GM12874 (cell line): ENCODE data around the gene HOXB8.

Experiments used
- CTCF ChIP-seq: IDR thresholded peaks from 2 replicates; pipeline ENCODE4 v1.5.1; 2011; ENCODE audit warnings: low read depth, mild to moderate bottlenecking, control low read depth, low read length, moderate library complexity; ENCODE audit not compliant: insufficient read depth

Gene HOXB8

DNA sequence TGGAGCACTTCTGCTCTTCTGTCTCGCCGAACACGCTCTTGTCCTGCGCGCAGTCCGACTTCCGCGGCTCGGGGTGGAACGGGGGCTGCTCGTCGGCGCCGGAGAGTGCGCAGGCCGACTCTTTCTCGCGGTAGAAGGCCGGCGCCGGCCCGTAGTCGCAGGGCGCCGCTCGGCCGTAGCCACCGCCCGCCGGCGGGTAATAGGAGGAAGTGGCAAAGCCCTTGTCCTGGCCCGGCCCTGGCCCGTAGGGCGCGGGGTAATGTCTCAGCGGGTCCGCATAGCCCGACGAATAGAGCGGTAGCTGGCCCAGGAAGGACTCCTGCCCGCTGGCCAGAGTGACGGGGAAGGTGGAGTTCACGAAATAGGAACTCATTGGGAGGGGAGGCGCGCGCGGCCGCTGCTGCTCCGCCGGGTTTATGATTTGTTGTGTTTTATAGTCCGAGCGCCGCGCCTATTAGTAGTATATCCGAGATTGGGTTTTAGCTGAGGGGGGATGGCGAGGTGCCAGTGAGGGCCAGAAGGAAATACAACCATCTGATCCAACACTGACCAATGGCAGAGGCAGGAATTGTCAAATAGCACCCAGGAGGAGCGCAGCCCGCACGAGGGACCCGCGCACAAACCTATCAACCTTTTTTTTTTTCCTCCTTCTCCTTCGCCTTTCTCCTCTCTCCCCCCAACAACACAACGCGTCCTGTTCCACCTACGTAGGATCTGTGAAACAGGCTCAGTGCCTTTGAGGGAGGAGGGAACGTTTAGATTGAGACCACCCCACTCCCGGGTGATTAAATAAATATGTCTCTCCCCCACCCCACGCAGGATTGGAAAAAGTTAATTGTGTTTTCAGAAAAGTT is 17.1 kb downstream of the HOXB8 start:
- TF ChIP-seq CTCF: no peak

DNA sequence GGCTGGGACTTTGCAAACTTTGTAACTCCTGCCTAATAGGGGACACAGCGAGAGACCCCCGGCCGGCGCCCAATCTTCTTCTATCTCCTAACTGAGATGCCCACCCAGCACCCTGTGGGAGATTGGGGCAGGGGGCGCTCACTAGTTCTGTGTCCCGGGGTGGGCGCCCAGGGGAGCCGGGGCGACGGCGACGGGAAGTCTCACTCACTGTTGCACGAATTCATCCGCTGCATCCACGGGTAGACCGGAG is 17.6 kb downstream of the HOXB8 start:
- no peak for TF ChIP-seq CTCF

DNA sequence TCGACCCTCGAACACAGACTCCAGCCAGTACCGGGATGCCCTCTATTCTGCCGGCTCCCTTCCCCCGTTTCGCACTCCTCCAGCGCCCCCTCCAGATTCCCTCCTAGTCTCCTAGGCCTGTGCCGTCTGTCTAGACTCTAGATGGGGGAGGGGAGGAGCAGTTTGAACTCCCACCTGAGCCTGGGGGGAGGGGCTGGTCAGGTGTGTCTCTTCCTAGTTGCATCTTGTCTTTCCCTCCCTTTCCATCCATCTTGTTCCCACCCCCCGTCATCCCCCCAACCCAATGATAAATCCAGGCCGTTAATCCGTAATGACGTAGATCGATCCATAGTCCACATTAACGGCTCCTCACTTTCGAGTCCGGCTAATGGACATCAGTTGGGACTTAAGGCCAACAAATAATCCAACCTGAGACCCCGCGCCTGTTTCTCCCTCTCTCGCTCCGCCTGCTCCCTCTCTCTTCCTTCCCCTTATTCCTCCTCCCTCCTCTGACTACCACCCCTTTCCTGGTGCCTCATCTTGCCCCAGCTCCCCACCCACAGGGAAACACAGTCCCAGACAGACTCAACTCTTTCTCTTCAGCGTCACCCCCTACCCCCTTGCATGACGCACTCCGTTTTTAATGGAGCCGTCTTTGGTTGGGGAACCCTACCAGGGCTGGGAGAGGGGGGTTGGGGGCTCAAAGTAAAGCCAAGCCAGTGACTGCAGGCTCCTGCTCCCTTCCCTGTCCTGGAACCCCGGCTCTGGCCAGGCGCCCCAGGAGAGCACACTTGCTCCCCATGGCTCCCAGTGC is 18.2 kb downstream of the HOXB8 start:
- TF ChIP-seq CTCF: no peak

DNA sequence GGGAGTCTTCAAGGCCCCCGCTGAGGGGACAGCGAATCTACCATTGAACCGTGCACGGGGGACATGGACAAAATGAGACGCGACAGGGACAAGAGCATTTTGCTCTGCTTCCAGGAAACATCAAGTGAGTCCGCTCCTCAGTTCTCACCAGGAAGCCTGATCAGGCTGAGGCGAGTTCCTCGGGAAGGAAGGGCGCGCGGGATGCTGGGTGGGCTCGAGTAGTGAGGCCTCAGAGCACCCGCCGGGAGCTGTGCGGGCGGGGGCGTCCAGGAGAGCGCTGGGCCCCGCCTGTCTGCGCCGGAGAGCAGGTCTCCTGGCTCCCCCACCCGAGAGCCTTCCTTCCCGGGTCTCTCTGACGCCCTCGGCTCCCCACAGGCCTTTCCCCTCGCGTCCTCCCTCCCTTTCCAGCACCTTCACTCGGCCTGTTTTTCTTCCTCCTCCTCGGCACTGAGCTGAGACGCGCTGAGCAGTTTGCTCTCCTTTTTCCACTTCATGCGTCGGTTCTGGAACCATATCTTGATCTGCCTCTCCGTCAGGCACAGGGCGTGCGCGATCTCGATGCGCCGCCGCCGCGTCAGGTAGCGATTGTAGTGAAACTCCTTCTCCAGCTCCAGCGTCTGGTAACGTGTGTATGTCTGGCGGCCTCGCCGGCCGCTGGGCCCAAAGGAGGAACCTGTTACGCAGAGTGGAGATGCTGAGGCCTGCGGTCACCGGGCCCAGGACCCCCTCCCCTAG is 18.9 kb downstream of the HOXB8 start:
- no peak for TF ChIP-seq CTCF

- no peak for TF ChIP-seq CTCF
Observed at GRCh38 chr17:48595278-48595999, 19.7 kb downstream of the HOXB8 start.

DNA sequence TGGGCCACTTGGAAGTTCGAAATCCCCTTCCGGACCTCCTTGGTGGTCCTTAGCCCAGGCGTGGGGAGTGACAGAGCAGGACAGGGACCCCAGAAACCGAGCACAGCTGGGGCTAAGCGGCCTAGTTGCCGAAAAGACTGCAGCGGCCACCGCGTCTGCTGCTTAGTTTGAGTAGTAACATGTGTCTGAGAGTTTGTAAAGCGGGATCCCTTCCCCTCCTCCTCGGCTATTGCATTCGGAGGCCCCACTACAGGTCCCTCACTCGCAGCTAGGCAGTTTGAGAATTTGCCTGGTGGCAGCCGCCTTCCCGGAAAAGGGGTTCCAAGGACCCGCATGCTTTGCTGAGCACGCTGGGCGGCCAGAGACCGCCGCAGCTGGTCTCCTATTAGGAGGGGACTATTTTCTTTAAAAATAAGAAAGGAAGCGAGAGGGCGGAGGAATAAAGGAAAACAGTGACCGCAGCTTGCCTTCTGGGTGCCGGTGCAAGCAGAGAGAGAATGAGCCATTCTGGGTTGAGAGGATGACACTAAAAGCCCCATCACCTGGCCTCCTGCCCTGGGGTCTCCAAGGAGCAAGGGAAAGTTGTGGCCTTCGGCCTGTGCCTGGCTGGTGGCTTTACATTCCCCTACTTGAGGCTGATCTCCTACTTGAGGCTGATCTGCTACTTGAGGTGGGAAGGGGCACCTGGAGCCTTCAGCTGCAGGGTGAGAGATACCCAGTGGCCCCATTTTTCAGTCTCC is 20.4 kb downstream of the HOXB8 start:
- TF ChIP-seq CTCF: no peak
